PFSK-1 (cell line): ENCODE data around the gene KIR2DL4.

ENCODE experiments used
- FOXP2 ChIP-seq: optimal IDR thresholded peaks from 2 replicates; pipeline ENCODE3; 2011; ENCODE audit warnings: borderline replicate concordance, control low read depth, inconsistent platforms; ENCODE audit not compliant: insufficient read depth; ENCODE audit errors: extremely low read length, extremely low read depth
- POLR2AphosphoS5 ChIP-seq: IDR thresholded peaks from 2 replicates; pipeline ENCODE4 v1.6.1; 2012; ENCODE audit warnings: low read depth, mild to moderate bottlenecking, control low read depth, low read length, moderate library complexity
- SIN3A ChIP-seq: IDR thresholded peaks from 2 replicates; pipeline ENCODE4 v1.6.1; 2012; ENCODE audit warnings: mild to moderate bottlenecking, low read length, moderate library complexity, borderline replicate concordance; ENCODE audit not compliant: insufficient read depth
- TAF1 ChIP-seq: IDR thresholded peaks from 2 replicates; pipeline ENCODE4 v1.6.1; 2012; ENCODE audit warnings: low read length, control low read depth, borderline replicate concordance; ENCODE audit not compliant: insufficient read depth

GRCh38 chr19:54803410-54803809 is at the start of gene KIR2DL4:
- TF ChIP-seq SIN3A (no peak), TAF1 (no peak), POLR2AphosphoS5 (no peak), FOXP2 (no peak)
